Hepatocyte (in vitro differentiated cells): ENCODE results near the gene P2RX1.

ENCODE experiments used
- CTCF ChIP-seq: fragments of 200-600 bp; sonication (generic); IDR thresholded peaks from 2 replicates; pipeline ENCODE4 v1.5.1; 2016; ENCODE audit warnings: antibody characterized with exemption, mild to moderate bottlenecking; ENCODE audit not compliant: poor library complexity
- EZH2 ChIP-seq: fragments of 200-600 bp; sonication (generic); IDR thresholded peaks from 2 replicates; pipeline ENCODE4 v1.6.1; 2016; ENCODE audit warnings: antibody characterized with exemption, mild to moderate bottlenecking, borderline replicate concordance
- EZH2phosphoT487 ChIP-seq: fragments of 200-600 bp; sonication (generic); IDR thresholded peaks from one replicate; pipeline ENCODE4 v1.6.1; 2018; ENCODE audit warnings: antibody characterized with exemption, mild to moderate bottlenecking, low read depth, moderate library complexity; ENCODE audit not compliant: unreplicated experiment, severe bottlenecking

GRCh38 chr17:3859940-3860339 lies 56.3 kb downstream of the P2RX1 start:
- TF ChIP-seq CTCF (no peak), EZH2 (no peak), EZH2phosphoT487 (no peak)
